HG02852 (cell line): ENCODE data around the gene KRT6C.
"Not testable (repeated sequence)": the region's sequence is repeated elsewhere in the genome, so short reads cannot be mapped to it uniquely, and the experiment has no call there.

Experiments used
- ATAC-seq: cut with Tn5 transposase; IDR thresholded peaks from one replicate; pipeline ENCODE4 v1.9.1; 2021; ENCODE audit warnings: mild to moderate bottlenecking, moderate library complexity; ENCODE audit not compliant: unreplicated experiment

Gene KRT6C

GRCh38 chr12:52461693-52462092, 11.9 kb downstream of the KRT6C start:
- ATAC-seq: no peak

- ATAC-seq: no peak
Observed at GRCh38 chr12:52458861-52459260, 14.7 kb downstream of the KRT6C start.

DNA sequence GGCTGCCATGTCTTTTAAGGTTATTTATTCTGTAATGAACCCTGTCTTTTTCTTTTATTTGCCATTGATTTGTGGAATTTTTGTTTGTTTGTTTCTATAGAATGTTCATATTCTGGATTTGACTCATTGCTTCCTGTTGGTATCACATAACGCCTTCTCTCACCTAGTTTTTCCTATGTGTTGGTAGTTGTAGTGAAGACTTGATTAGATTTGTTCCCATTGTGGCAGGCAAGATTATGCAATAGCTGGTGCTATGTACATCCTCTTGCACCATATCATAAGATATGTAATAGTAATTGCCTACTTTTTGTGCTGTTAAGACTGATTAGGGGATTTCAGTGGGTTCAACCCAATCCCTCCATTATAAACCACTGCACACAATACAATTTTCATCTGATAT, 17.8 kb downstream of the KRT6C start:
- no peak for ATAC-seq

- ATAC-seq: no peak
Observed at GRCh38 chr12:52454411-52455201, 19.0 kb downstream of the KRT6C start.

DNA sequence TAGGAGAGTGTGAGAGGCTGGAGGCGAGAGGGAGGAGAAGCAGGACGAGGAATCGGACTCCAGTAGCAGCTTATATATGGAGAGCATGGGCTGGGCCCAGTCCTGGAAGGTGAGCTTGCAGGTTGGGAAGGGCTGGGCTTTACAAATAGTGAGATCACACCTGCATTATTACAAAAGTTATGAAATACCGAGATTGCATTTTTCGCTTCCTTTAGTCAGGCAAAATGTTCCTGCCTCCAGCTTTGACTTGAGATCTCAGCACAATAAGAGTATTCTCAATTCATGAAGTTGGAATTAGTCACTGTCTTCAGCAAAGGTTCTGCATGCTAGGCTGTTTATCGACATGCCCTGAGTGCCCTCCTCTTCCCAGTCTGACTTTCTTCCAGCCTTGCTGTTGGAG, 21.5 kb downstream of the KRT6C start, which contains the start of gene KRT6B:
Gene KRT6B, minus strand, starts transcription at position 46 of the 400 bp plus-strand sequence. CDS start 68 bp downstream, outside the sequence.
- ATAC-seq: no peak

GRCh38 chr12:52448228-52448627, 25.4 kb downstream of the KRT6C start:
- ATAC-seq: no peak

GRCh38 chr12:52447196-52447595, 26.4 kb downstream of the KRT6C start:
- not testable (repeated sequence) for ATAC-seq

GRCh38 chr12:52446367-52447045, 27.1 kb downstream of the KRT6C start:
- no peak for ATAC-seq

DNA sequence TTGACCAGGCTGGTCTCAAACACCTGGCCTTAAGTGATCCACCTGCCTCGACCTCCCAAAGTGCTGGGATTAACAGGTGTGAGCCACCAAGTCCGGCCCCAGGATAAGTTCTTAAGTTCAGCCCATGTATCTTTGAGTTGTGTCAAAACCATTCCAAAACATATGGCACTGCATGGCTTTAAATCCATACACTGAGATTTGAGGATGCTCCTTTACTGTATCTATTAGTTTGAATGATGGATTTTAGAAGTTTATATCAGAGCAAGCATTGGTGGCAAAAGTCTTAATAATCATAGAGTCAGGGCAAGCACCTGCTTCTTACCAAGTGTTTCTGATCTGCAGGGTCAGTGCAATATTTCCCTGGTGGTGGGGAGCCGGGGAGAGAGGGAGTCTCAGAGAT, 27.7 kb downstream of the KRT6C start:
- ATAC-seq: no peak

DNA sequence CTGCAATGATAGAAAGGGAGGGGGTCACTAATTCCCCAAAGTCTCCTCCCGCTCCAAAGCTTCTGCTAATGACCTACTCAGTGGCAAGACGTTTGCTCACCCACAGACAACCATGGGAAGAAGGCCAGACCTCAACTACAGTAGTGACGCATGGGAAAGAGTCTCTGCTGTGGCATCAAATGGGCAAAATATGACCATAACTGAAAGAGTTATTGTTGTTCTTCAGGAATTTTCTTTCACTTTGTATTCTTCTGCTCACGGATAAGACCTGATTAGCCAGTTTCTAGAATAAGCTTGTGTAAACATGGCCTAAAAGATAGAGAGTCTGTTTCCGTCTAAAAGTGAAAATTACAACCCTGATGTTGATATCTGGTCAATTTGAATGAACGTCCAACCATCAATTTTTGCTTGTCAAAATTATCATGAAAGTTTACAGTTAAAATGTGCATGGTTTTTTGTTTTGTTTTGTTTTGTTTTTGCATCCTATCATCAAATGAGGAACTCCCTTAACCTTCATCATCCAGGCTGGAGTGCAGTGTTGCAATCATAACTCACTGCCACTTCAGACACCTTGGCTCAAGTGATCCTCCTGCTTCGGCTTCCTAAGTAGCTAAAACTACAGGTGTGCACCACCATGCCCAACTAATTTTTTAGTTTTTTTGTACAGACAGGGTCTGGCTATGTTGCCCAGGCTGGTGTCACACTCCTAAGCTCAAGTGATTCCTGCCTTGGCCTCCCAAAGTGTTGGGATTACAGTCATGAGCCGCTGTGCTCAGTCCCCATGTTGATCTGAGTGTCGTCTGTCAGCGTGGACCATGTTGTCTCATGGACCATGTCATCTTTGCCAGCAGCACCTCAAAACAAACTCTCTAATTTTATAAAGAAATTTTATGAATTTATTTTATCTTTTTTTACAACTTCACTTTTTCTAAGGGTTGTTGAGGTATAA, 28.7 kb downstream of the KRT6C start:
- no peak for ATAC-seq

GRCh38 chr12:52443966-52444365, 29.6 kb downstream of the KRT6C start:
- no peak for ATAC-seq

DNA sequence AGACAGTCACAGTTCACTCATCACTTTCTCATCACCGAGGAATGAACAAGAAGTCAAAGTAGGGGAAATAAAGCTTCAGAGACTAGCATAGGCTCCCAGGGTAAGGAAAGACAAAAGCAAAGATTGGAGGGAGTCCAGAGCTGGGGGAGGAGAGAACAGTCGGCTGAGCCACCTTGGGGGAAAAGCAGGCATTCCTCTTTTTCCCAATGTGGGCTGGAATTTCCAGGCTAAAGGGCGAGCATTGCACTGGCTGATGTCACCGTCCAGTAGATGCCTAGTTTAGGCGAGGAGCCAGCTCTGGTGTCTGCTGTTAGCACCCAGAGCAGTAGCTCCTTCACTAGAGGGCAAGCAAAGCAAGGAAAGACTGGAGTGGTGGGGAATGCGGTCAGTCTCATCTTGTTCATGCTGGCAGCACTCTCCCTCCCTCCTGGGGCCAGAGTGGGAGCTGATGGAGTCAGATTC, 31.0 kb downstream of the KRT6C start:
- no peak for ATAC-seq

GRCh38 chr12:52441320-52441911, 32.2 kb downstream of the KRT6C start:
- ATAC-seq: no peak

GRCh38 chr12:52440821-52441319, 32.7 kb downstream of the KRT6C start:
- no peak for ATAC-seq

GRCh38 chr12:52439845-52440244, 33.8 kb downstream of the KRT6C start:
- no peak for ATAC-seq

DNA sequence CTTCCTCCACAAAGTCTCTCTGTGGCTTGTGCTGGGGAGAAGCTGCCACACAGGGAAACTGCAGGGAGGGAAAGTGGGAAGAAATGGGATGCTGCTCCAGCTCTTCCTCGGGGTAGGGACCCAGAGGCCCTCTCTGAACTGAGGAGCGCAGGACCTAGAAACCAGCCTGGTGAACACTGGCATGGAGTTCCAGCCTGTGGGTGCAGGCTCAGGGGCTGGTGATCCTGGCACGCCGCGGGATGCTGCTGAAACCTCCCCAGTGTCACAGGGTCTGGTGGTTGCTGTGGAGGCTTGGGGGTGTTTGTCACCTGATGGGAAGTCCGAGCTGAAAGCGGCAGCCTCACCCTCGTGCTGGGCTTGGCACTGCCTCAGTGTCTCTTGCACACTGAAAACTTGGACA, 34.2 kb downstream of the KRT6C start:
- no peak for ATAC-seq

DNA sequence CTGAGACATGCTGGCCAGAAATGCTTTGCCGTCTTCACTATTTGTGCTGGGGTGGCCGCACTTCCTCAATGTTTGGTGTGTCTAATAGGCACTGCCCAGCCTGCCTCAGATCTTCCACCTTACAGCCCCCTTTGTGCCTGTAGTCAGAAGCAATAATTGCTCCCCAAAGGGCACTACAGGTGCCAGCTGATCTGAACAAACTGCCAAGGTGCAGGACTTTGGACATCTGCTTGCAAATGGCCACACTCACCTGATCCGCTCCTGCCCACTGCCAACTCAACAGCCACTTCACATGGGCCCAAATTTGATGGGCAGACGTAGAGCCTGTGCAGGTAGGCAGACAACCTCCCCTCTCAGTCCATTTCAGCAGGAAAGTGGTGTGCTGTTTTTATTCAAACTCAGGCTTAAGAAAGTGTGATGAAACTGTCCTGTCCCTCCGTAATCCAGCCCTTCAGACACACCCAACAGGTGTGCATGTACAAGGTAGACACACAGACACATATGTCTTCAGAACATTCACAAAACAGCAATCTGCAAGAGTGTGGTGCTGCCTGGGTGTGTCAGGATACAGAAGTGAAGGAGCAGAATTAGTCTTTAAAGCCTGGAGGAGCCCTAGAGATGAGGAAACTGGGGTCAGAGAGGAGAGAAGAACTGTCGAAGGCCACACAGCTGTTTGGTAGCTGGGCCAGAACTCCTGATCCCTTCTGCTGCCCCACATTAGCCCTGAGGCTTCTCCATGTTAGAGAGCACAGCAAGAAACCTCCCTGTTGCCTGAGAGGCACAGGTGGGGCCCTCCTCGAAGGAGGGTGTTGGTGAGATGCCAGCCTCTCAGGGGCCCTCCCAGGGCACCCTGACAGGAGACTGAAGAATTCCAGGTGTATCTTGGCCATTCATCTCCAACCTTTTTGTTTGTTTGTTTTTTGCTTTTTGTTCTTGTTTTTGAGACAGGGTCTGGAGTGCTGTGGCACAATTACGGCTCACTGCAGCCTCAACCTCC, 35.0 kb downstream of the KRT6C start:
- ATAC-seq: no peak

DNA sequence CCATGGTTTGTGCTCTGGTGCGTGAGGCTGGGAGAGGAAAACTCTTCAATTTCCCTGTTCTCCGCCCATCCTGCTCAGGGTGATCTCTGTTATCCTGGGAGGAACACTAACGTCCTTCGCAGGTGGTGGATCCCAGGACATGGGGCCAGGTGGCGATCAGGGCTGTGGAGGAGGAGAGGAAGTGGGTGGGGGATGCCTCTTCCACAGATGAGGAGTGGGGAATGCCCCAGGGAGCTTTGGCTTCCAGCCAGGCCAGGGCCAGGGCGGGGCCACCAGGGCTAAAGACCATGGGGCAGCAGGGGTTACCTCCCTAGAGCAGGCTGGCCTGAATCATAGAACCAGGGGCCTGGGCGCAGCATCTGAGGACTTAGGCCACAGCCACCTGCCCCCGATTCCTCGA, 36.1 kb downstream of the KRT6C start:
- ATAC-seq: no peak

DNA sequence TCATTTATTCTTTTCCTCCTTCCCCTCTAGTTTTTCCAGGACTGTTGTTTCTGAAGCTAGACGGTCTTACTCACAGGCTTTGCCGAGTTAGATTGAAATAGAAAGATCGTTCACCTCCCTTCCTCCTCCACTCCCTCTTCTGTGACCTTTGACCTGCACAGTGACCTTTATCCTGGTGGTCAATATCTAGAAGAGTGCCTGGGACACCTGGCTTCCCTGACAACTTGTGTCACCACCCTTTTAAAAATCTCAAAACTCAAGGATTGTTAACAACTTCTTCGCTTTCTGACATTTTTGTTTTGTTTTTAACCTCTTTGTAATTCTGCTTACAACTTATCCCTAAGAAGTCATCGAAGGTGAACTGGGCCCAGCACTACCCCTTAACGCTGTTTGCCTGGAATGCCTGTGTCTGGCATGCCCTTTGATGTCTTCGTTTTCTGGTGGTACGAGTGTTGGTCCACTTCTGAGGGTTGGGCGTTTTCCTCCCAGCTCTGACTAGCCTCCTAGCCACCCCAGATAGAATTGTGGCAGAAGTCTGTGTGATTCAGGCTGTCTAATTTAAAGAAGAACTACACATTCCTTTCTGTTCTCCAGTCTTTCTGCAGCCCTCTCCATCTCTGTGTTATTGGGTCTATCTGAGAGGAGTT, 36.7 kb downstream of the KRT6C start:
- ATAC-seq: no peak
